ENCODE results near the gene VIM.

Gene VIM

DNA sequence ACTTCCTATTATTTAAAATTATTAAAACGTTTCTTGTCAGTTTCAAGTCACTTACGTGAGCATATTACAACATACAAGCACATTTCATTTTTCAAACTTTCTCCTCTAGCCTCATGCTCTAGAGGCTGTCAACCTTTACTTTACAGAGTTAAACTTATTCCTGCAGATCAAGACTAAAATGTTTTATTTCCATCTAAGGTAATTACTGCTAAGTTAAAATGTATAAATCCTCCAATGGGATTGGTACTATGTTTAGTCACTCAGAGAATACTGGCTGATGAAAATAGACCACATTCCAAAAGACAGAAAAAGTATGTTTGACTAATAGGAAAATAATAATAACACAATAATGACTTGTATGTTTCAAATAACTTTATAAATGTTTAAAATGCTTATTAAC is 18.2 kb upstream of the VIM start:
- no peak for DNase-seq (ENCODE audit: low spot score)

DNA sequence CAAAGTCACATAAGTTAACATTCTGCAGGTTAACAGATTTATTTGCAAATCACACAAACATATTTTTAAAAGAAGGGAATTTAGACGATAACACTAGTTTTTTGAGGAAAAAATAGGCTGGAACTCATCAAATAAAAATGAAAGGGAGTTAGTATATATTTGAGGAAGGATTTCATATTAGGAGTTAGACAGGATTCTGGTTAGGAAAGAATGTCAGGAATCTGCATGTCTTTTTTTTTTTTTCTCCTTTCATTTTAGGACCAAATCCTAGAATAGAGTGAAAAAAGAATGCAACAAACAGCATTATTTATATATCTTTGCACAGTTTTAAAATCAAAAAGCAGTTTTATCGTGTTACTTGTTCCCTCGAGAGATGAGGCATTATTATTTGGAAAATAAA is 17.7 kb upstream of the VIM start:
- DNase-seq (ENCODE audit: low spot score), result no peak

DNA sequence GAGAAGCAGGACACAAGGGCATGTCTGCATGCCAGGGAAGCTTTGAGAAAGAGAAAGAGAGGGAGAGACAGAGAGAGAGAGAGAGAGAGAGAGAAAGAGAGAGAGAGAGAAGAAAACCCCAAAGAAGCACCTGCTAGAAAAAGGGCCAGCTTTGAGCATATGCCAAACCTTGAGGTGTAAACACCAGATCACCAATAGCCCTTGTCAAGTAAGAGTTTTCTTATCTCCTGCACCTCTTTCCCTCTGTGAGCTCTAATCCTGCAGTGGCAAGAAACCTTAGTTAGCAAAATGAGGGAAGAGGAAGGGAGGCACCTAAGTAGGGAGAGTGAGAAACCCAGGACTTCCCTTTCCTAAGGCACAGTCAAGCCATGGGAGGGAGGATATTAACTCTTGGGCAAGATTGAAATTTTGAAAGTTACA is 15.2 kb upstream of the VIM start:
- DNase-seq (ENCODE audit: low spot score), result no peak

DNA sequence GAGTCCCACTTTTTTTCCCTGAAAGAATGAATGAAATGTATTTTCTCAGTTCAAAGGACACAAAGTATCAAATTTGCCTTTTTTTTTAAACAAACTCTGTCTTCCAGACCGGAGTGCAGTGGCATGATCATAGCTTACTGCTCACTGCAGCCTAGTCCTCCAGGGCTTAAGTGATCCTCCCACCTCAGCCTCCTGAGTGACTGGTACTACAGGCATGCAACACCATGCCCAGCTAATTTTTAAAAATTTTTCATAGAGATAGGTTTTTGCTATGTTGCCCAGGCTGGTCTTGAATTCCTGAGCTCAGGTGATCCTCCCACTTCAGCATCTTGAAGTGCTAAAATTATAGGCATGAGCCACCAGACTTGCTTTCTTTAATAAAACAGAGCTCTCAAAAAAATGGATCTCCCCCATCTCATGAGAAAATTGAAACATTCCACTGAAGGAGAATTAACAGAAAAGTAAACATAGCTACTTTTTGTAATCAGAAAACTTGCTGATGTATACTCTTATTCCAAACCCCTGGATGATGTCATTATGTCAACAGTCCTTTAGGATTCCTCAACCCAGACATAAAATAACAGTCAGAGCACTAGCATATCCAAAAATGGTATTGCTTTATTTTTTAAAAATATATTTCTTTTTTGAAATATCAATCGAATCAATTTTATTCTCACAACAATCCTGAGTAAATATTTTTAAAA is 14.2 kb upstream of the VIM start:
- DNase-seq (ENCODE audit: low spot score), result no peak

DNA sequence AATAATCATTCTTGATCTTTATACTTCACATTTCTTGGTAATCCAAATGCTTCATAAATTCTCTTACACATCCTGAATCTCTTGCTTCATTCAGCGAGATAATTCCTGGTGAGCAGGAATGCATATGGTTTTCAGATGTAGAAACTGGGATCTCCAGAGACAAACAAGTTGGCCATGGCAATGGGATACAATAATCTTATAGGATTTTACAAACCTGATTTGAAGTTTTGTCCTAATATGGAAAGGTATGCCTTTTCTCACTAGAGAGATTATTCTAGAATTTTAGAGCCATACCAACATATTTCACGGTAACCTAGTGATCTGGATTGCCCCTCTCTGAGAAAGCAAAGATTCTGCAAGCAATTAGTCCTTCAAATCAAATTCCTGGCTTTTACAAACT is 13.5 kb upstream of the VIM start:
- no peak for DNase-seq (ENCODE audit: low spot score)

DNA sequence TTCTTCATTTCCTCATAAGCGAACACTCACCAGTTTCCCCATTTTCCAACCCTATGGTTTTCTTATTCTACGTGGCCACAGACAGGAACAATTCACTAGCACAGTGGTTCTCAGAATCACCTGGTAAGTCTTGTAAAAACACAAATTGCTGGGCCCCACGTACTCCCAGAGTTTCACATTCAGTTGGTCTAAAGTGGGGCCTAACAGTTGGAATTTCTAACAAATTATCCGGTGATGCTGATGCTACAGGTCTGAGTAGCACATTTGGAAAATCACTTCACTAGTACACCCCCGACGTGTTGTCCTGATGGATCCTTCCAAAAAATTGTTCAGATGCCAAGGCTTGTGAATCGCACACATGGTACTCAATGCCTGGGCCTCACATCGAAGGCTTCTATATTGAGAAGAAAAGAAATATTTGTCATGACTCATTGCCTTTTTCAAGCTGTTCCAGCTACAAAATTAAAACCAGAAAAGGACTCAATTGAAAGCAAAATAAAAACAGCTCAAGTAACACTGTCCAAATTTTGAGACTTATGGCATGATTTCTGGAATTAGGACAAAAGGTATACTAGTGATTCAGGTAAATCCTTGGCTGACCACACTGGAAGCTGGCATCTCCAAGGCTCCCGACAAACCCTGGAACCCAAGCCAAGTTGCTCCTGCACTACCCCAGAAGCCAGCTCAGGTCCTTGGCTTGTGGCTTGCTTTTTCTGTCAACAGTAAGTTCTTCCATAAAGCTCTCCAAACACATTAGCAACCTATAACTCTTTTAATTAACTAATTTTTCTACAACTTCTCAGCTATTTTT is 12.9 kb upstream of the VIM start:
- no peak for DNase-seq (ENCODE audit: low spot score)

DNA sequence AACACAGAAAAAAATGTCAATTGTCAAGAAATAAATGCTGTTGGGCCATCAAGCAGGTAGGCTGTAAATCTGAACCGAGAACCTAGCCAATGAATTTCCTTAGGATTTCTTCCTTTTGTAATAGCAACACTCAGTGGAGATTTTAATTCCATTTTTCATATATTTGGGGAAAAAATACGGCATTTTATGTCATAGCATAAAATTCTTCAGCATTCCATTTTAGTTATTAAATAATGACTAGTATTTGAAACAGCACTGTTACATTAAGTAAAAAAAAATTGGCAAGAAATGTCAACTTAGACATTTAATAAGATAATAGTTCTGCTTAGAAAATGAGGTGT is 12.3 kb upstream of the VIM start:
- DNase-seq (ENCODE audit: low spot score), result no peak

DNA sequence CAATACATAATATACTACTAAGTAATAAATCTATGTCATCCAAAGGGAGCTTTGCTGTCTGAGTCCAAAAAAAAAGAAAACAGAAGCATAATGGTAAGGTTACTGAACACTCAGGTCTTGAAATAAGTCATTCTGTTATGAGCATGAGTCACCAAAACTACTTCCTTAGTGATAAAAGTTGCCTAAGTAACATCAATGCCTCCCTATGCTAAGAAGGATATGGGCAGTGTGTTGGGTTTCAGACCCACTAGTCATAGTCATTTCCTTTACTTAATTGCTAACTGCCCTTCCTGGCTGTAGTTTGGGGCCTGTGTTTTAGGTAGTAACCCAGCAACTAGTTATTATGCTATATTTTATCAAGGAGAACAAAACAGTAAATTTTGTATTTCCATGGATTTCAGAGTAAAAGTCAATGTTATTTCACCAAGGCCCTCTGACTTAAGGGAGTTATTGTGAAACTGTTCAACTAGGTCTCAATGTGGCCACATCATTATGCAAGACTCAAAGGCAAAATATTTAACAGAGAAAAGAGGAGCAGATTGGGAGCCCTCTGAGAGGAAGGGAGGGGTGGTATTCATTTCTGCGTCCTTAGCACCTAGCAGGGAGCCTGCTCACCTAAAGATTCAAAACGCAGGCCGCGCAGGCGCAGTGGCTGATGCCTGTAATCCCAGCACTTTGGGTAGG is 11.7 kb upstream of the VIM start:
- DNase-seq (ENCODE audit: low spot score), result peak; percentile 86

DNA sequence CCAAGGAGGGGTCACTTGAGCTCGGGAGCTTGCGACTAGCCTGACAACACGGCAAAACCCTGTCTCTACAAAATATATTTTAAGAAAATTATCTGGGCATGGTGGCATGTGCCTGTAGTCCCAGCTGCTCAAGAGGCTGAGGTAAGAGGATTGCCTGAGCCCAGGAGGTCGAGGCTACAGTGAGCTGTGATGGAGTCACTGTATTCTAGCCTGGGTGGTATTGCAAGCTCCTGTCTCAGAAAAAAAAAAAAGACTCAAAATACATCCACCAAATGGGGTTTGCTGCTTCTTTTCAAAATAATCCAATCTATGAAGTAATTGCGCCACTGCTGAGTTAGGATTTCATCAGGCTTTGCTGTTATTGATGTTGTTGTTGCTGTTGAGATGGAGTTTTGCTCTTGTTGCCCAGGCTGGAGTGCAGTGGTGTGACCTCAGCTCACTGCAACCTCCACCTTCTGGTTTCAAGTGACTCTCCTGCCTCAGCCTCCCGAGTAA is 11.1 kb upstream of the VIM start:
- DNase-seq (ENCODE audit: low spot score), result no peak

DNA sequence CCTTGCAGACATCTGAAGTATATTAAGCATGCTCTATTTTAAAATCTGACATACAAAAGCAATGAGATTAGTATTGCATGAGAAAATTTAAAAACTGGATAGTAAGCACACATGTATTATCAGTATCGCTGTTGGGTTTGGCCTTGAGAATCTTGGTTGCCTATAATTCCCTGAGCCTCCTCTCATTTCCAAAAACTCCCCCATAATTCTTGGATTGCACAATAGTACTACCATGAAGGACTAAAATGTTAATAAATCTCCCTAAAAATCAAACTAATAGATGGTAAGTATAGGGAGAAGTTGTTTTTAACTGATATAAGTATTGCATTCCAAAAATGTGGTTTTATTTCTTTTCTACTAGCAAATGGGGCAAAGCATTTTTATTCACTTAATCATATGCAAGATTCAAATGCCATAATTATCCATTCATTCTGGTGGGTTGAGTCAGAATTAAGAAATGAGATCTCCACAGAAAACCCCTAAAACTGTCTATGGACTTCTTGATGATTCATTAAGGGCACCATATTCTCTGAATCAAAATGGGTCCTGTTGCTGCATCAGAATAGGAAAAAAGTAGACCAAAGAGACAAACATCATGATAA is 10.3 kb upstream of the VIM start:
- no peak for DNase-seq (ENCODE audit: low spot score)

DNA sequence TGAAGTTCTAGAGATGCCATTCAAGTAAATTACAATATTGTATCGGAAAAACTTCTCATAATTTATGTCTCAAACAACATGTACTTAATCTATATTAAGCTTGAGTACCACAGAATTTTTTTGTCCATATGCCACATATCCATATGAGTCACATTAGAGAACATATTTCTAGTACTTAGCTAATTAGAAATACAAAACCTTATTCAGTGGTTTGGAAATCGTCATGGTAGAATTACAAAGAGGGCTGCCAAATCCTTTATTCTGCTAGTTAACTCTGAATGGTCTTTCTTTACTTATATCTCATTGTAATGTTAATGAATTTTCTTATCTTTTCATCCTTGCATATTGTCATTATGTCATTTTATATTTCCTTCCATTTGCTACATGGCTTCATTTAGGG is 9.0 kb upstream of the VIM start:
- DNase-seq (ENCODE audit: low spot score), result no peak

DNA sequence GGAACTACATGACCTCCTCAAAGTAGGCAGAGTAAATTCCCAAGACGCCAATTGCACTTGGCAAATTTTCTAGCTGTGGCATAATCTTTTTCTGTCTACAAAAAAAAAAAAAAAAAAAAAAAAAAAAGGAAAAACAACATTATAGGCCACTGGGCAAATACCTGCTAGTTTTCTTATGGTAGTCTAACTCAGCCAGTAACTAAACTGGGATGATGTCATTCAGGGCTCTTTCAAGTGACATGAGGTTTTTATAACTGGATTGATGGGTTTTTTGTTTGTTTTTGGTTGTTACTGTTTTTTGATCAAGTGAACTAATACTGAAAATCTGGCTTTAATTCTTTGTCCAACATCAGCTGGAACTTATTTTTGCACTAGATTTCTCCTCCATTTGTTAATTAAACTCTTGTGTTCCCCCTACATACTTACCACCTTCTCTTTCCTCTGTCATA is 7.4 kb upstream of the VIM start:
- DNase-seq (ENCODE audit: low spot score), result no peak

DNA sequence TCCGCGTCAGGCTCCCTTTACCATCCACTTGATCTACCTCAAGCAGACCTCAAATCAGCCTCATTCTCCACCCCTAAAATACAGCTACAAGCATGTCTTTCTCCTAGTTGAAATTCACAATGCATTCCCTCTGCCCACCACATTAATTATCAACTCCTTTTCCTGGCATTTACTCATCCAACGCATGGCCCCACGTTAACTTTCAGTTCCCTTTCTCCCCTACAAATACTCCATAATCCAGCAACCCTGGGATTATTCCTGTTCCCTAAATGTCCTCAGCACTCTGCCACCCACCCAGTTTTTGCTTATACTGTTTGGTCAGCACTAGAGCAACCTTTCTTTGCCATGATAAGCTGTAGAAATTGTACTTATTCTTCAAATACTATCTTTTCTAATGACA is 5.7 kb upstream of the VIM start:
- no peak for DNase-seq (ENCODE audit: low spot score)

DNA sequence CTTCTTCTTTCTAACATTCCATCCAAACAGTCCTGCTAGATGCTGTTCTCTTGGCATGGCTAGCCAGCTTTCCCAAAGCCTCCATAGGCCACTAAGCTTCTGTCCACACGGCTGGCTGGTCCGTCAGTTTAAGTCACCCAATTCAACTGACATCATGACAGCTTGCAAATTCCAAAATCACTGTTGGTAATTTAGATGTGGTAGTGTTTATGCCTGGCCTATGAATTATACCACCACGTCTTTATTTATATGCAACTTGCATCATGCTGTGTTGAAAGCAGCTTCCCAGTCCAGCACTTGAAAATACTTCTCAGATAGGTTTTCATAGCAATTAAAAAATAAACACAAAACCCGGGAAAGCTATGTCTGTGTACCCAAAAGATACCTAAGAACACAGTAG is 2.2 kb upstream of the VIM start:
- no peak for DNase-seq (ENCODE audit: low spot score)

DNA sequence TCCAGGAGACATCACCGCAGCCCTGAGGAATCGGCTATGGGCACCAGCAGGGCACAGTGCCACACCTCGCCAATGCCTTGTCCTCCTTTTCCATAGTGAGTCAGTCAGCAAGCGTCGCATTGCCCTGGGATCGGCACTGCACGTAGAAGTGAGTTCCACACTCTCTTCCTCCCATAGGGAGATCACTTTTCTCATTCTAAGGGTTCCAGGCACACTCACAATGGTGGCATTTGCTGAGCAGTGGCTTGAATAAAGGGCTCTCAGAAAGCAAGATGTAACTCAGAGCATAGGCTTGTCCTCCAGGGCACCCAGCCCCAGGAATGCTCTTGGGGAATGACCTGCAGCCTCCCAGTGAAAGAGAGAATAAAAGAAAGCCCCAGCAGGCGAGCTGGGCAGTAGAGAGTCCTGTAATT is 1.1 kb upstream of the VIM start:
- no peak for DNase-seq (ENCODE audit: low spot score)

DNA sequence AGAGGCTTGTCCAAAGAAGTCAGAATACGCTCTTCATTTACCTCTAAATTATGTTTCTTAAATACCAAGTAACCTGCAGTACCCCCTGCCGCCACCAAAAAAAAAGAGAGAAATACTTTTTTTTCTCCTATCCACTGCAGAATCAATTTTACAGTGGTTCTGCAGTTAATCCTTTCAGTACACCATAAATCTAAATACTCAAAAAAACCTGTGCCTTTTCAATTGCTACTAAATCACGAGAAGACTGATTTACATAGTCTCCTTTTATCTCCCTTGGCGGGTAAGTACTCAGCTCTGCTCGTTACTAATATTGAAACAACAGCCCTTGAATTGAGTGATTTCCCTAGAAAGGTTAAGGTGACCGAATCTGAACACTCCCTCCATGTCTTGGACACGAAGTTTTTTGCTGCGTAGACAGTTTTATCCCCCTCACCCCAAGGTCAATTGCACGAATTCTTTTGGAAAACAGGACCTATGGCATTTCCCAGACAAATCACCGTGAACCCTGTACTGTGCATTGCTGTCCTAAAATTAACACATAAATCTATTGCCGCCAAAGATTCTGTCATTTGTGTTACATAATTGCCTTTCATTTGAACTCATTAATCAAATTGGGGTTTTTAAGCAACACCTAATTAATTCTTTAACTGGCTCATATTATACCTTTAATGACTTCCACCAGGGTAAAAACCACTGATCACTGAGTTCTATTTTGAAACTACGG is 512 bp upstream of the VIM start:
- DNase-seq (ENCODE audit: low spot score), result peak; percentile 56

DNA sequence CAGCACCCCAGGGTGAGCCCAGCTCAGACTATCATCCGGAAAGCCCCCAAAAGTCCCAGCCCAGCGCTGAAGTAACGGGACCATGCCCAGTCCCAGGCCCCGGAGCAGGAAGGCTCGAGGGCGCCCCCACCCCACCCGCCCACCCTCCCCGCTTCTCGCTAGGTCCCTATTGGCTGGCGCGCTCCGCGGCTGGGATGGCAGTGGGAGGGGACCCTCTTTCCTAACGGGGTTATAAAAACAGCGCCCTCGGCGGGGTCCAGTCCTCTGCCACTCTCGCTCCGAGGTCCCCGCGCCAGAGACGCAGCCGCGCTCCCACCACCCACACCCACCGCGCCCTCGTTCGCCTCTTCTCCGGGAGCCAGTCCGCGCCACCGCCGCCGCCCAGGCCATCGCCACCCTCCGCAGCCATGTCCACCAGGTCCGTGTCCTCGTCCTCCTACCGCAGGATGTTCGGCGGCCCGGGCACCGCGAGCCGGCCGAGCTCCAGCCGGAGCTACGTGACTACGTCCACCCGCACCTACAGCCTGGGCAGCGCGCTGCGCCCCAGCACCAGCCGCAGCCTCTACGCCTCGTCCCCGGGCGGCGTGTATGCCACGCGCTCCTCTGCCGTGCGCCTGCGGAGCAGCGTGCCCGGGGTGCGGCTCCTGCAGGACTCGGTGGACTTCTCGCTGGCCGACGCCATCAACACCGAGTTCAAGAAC is 1.1 kb downstream of the VIM start:
- peak; percentile 96 for DNase-seq (ENCODE audit: low spot score)

DNA sequence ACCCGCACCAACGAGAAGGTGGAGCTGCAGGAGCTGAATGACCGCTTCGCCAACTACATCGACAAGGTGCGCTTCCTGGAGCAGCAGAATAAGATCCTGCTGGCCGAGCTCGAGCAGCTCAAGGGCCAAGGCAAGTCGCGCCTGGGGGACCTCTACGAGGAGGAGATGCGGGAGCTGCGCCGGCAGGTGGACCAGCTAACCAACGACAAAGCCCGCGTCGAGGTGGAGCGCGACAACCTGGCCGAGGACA is 1.6 kb downstream of the VIM start:
- DNase-seq (ENCODE audit: low spot score), result no peak

DNA sequence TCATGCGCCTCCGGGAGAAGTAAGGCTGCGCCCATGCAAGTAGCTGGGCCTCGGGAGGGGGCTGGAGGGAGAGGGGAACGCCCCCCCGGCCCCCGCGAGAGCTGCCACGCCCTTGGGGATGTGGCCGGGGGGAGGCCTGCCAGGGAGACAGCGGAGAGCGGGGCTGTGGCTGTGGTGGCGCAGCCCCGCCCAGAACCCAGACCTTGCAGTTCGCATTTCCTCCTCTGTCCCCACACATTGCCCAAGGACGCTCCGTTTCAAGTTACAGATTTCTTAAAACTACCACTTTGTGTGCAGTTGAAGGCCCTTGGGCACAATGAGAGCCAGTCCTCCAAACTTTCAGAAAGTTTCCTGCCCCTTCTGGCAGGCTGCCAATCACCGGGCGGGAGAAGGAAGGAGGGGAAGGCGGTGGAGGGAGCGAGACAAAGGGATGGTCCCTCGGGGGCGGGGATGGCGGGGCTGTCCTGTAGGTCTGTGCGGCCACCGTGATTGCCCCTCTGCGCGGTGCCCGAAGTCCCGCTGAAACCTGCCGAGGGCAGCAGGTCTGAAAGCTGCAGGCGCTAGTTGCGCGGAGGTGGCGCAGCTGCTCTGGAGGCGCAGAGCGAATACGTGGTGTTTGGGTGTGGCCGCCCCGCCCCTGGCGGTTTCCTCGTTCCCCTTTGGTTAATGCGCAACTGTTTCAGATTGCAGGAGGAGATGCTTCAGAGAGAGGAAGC is 2.1 kb downstream of the VIM start:
- DNase-seq (ENCODE audit: low spot score), result peak; percentile 93

DNA sequence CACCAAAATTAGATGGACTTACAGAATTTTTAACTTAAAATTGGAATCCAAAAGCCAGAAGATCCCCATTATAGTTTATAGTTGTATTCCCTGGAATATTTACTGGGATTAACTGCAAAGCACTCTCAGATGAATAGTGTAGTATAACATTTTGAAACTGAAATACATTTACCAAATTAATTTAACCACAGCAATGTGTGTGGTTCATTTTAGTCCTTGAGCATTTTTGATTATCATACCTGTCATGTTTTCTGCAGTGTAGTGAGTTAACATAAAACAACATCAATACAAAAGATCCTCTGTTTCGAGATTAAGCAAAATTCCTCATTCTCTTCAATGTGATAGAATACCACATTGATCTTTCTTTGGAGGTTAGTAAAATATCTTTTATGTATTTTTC is 3.7 kb downstream of the VIM start:
- DNase-seq (ENCODE audit: low spot score), result no peak
